Measurements from ENCODE around the gene GNAT3. TPM values are rescaled to one million over a fixed set of nuclear protein-coding genes. Genes with fewer than 3 reads are reported as not detected.

The GNAT3 gene
- total RNA-seq, 2 experiments from 2014 or later = not detected

DNA sequence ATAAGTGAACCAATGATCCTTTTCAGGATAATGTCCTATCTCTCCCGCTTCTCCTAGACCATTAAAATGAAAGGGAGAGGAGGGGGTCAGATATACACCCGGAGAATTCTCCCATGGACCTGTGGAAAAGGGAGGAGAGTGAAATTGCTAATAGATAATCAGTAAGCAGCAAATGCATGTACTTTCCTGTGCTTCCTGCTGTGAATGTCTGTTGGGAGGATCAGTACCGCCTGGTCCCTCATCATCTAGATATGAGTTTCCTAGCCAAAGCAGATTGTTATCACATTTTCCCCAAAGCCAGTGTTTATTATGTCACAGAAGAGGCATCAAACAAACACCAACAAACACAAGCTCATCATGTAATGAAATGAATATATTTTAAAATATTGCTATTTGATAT, 96.8 kb downstream of the GNAT3 start:
- H3K36me3 Mint-ChIP-seq (ENCODE audit: low read depth) = no peaks in the 10 kb centered on the region
- no peaks in the 10 kb centered on the region for H3K9me3 Mint-ChIP-seq
- POLR2A ChIA-PET = no interaction called here
- DNase-seq = no peak
- no peak overlapping the region for H3K27ac Mint-ChIP-seq
- H3K4me1 Mint-ChIP-seq = no peaks in the 10 kb centered on the region
- H3K4me3 Mint-ChIP-seq = no peak overlapping the region
- CTCF ChIA-PET = no interaction called here
- H3K27me3 Mint-ChIP-seq = no peaks in the 10 kb centered on the region

DNA sequence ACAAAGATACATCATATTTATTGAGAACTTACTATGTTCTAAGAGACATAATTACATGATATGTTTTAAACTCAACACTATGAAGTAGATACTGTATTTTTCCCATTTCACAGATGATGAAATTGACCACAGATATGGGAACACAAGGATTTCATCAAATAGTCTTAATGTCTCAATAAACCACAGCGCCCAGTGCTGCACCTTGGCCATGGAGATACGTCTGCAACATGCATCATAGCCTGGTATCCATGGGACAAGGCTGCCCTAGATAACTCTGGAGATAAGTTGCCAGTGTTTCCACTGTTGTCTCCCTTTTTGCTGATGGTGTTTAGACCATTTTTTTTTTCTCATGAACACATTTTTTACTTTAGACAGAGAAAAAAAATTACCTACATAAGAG, 97.5 kb downstream of the GNAT3 start:
- no peak overlapping the region for H3K4me3 Mint-ChIP-seq
- no peak overlapping the region for H3K27ac Mint-ChIP-seq
- H3K9me3 Mint-ChIP-seq = no peaks in the 10 kb centered on the region
- H3K27me3 Mint-ChIP-seq = no peaks in the 10 kb centered on the region
- DNase-seq = no peak
- ChIA-PET CTCF (no interaction called here), POLR2A (no interaction called here)
- no peaks in the 10 kb centered on the region for H3K36me3 Mint-ChIP-seq (ENCODE audit: low read depth)
- H3K4me1 Mint-ChIP-seq = no peaks in the 10 kb centered on the region

DNA sequence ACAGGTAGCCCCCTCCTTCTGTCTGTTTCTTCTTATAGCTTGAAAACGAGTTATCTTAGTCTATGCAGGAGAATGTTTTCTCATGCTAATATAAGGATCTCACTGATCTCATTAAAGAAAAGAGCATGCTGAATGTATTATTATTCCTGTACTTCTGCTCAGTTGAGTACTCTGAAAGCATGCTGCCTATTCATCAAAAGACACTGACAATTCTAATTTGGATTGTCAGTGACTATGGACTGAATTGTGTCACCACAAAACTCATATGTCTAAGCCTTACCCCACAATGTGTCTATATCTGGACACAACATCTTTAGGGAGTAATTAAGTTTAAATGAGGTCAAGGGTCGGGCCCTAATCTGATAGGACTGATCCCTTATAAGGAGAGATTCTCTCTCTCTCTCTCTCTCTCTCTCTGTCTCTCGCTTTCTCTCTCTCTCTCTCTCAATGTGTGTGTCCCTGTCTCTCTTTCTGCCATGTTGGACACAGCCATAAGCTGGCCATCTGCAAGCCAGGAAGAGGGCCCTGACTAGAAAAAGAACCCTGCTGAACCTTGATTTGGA, 98.4 kb downstream of the GNAT3 start:
- Mint-ChIP-seq H3K4me1 (no peaks in the 10 kb centered on the region), H3K27me3 (no peaks in the 10 kb centered on the region), H3K36me3 (ENCODE audit: low read depth) (no peaks in the 10 kb centered on the region), H3K9me3 (no peaks in the 10 kb centered on the region), H3K27ac (no peak overlapping the region), H3K4me3 (no peak overlapping the region)
- POLR2A ChIA-PET = no interaction called here
- CTCF ChIA-PET = no interaction called here
- no peak for DNase-seq

DNA sequence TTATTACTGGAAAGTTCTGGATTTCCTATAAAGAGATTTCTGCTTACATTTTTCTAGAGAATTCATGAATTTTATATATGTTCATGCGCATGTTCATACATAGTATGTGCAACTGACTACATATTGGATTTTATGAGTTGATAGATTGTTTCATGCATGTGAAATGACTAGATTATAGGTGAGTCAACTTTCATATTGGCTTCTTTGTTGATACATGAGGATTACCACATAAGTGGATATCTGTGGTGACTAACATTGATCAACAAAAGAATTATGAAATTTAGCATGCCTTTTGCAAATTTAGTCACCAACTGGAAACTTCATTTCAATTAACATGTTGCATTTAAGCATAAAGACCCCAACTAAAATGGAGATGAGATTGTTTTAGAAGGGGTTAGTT, 99.0 kb downstream of the GNAT3 start:
- CTCF ChIA-PET = no interaction called here
- Mint-ChIP-seq H3K27me3 (no peaks in the 10 kb centered on the region), H3K4me3 (no peak overlapping the region), H3K36me3 (ENCODE audit: low read depth) (no peaks in the 10 kb centered on the region), H3K27ac (no peak overlapping the region), H3K9me3 (no peaks in the 10 kb centered on the region), H3K4me1 (no peaks in the 10 kb centered on the region)
- DNase-seq = no peak
- POLR2A ChIA-PET = no interaction called here

DNA sequence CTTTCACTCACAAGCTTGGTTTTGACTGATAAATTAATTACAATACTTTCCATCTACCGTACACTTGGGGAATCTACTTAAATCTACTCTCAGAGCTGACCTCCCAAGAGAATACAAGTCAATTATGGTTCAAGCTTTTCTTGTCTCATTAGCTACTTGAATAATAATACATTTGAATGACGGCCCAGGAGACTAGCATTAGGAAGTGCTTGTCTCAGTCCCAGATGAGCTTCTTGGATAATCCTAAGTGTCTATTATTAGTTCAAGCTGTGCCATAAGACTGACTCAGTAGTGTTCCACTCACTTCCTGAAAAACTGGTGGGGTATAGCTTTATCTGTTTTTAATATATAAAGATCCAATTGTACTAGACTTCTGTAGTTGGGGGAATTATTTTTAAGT, 100.2 kb downstream of the GNAT3 start:
- Mint-ChIP-seq H3K27me3 (no peaks in the 10 kb centered on the region), H3K27ac (no peak overlapping the region), H3K4me1 (no peaks in the 10 kb centered on the region), H3K36me3 (ENCODE audit: low read depth) (no peaks in the 10 kb centered on the region), H3K4me3 (no peak overlapping the region), H3K9me3 (peaks cover 2% of the 10 kb centered on the region)
- CTCF ChIA-PET = no interaction called here
- DNase-seq = no peak
- POLR2A ChIA-PET = no interaction called here

DNA sequence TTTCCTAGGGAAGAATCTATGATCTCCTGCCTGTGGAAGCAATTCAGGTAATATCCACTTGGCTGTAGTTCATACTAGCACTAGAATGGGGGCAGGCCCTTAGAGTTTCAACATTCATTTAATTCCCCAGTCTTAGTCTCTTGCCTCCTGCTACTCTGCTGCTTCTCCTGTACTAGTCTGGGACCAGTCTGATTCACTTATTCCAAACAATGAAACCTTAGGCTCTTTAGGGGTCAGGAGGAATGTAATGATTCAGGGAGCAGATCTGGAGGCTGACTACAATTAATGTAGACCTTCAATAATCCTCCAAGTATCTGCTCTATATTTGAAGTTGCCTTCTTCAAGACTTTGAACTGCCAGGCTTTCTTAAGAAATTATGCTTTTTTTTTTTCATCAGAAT, 101.8 kb downstream of the GNAT3 start:
- Mint-ChIP-seq H3K9me3 (peaks cover 2% of the 10 kb centered on the region), H3K27ac (no peak overlapping the region), H3K27me3 (no peaks in the 10 kb centered on the region), H3K4me3 (no peak overlapping the region), H3K4me1 (no peaks in the 10 kb centered on the region), H3K36me3 (ENCODE audit: low read depth) (no peaks in the 10 kb centered on the region)
- ChIA-PET POLR2A (no interaction called here), CTCF (no interaction called here)
- DNase-seq = no peak

Other genes starting within 250 kb of the GNAT3 start
- not detected for gene CD36, start 126.6 kb upstream of the GNAT3 start, total RNA-seq